ENCODE measurements around the gene LRRC8D. TPM values are rescaled to one million over a fixed set of nuclear protein-coding genes. Genes with fewer than 3 reads are reported as not detected.
A peak's percentile ranks its signal among the peaks of the same experiment; 100 is the strongest.

The LRRC8D gene
- total and polyA plus RNA-seq, 9 of the 15 experiments (the other 6 are each of a cell fraction or from before 2014, with no cell fraction given) = 3.4 to 53.9 (median 15.9) TPM

GRCh38 chr1:89946532-89946931 is 125.7 kb downstream of the LRRC8D start:
- no TSS peak for BruUV-seq (replicated peaks)
- POLR2A ChIA-PET = interaction anchor here (1.1 kb wide), 1 partner anchor 124 kb away, joined by 4 read pairs; no protein-coding TSS in a partner anchor
- Histone ChIP-seq H3K36me3 (ENCODE audit: control insufficient read depth, insufficient read depth, low read length) (no peaks in the 10 kb centered on the region), H3K27ac (ENCODE audit: extremely low read depth, low read depth, low read length) (peak overlapping the region; percentile 1; the same call in 1 of the 3 replicates), H3K9me1 (ENCODE audit: control insufficient read depth, insufficient read depth, low read length) (no peaks in the 10 kb centered on the region), H4K20me1 (replicated peaks; ENCODE audit: control insufficient read depth, insufficient read depth, low read length) (no peaks in the 10 kb centered on the region), H3K4me2 (ENCODE audit: insufficient read depth, low read length) (no peak overlapping the region), H3K4me1 (replicated peaks in 1 of 2; ENCODE audit: control insufficient read depth in 2 of 2, insufficient read depth in 2 of 2, low read length in 2 of 2) (peaks cover 0 to 34% of the 10 kb centered on the region in 2 experiments; a peak in 3 of 5 replicates), H2AFZ (ENCODE audit: low read depth, low read length) (peak overlapping the region; percentile 58), H3K4me3 (no peak overlapping the region), H3K27me3 (ENCODE audit: control insufficient read depth in 2 of 2, insufficient read depth in 2 of 2, low read length in 2 of 2) (no peaks in the 10 kb centered on the region), H3K9me3 (replicated peaks; ENCODE audit: control insufficient read depth, insufficient read depth, low read depth, low read length) (no peaks in the 10 kb centered on the region), H3K9ac (ENCODE audit: insufficient read depth in 1 of 2, low read depth in 2 of 2, low read length in 2 of 2) (no peak overlapping the region), H3K79me2 (ENCODE audit: control insufficient read depth, insufficient read depth, low read length) (no peaks in the 10 kb centered on the region)
- TF ChIP-seq KDM1A (IDR thresholded peaks at IDR 0.05) (peak; percentile 19 to 64; a peak in 3 of 4 replicates), HDAC1 (IDR thresholded peaks at IDR 0.05) (0 out of 4 replicates have a peak, but pooled peaks of 1 of the 2 experiments have one; percentile 15), ZNF584 (CRISPR knock-in tag; IDR thresholded peaks at IDR 0.05; ENCODE audit: low read depth) (no peak), CHD4 (IDR thresholded peaks at IDR 0.05; ENCODE audit: insufficient read depth, insufficient replicate concordance, low read depth, low read length, poor library complexity, severe bottlenecking) (peak; percentile 53), ESRRB (CRISPR knock-in tag; IDR thresholded peaks at IDR 0.05; ENCODE audit: borderline replicate concordance) (no peak), MAFF (IDR thresholded peaks at IDR 0.05; ENCODE audit: low read length) (peak; percentile 7; the same call in 1 of the 2 replicates), RBM25 (IDR thresholded peaks at IDR 0.05; ENCODE audit: low read depth, low read length, severe bottlenecking) (peak; percentile 68), DPF2 (IDR thresholded peaks at IDR 0.05) (no peak), C11orf30 (IDR thresholded peaks at IDR 0.05; ENCODE audit: low read depth) (peak; percentile 24; the same call in 1 of the 2 replicates), SMARCB1 (IDR thresholded peaks at IDR 0.05; ENCODE audit: insufficient read length, low read depth) (no peak), BCOR (IDR thresholded peaks at IDR 0.05) (peak; percentile 58; the same call in 1 of the 2 replicates), NFE2 (IDR thresholded peaks at IDR 0.05; ENCODE audit: low read depth) (peak; percentile 32; the same call in 1 of the 2 replicates)
- 5% methylated on average over 1 of the region's 1 CpG for whole genome bisulfite sequencing (ENCODE audit: insufficient coverage, low coverage, missing lambda C conversion rate)
- CTCF ChIA-PET (ENCODE audit: low intra/inter-chr PET ratio) = no interaction called here
- peak; percentile 12; the same call in 1 of the 3 replicates for ATAC-seq
- no peak for FAIRE-seq
- DNase-seq (ENCODE audit: extremely low read depth in 1 of 4, low spot score in 3 of 4) = no peak
- in situ Hi-C loops (cut with MboI) = no loop called here
- intact Hi-C loops (cut with micrococcal nuclease) = no loop called here
